HG03025 (cell line): Measurements from ENCODE around the gene VCAN.
"Not testable (repeated sequence)": the region's sequence is repeated elsewhere in the genome, so short reads cannot be mapped to it uniquely, and the experiment has no call there.

Source experiments
- ATAC-seq: cut with Tn5 transposase; IDR thresholded peaks from one replicate; pipeline ENCODE4 v1.9.1; 2021; ENCODE audit warnings: mild to moderate bottlenecking, moderate library complexity; ENCODE audit not compliant: unreplicated experiment, low FRiP score

Gene VCAN

DNA sequence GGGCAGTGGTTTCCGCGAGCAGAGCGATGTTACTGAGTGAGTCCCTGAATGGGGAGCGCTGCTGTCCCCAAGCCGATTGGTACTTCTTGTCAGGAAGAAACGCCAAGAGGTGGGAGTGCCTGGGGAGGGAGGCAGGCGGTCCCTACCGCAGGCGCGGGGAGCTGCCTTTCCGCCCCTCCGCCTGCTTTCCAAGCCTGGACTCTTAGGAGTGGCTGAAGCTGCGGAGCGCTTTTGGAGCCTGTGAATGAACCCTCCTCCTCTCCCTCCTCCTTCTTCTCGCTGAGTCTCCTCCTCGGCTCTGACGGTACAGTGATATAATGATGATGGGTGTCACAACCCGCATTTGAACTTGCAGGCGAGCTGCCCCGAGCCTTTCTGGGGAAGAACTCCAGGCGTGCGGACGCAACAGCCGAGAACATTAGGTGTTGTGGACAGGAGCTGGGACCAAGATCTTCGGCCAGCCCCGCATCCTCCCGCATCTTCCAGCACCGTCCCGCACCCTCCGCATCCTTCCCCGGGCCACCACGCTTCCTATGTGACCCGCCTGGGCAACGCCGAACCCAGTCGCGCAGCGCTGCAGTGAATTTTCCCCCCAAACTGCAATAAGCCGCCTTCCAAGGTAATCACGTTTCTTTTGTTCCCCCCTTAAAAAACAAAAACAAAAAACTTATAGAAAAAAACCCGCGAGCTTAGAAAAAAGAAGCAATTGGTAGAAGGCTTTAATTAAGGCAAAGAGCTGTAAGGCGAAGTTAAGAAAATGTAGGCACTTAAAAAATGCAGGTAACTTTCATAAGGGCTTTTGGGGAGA lies at the start of gene VCAN:
VCAN (plus strand) TSS at position 340 of the 808 bp plus-strand sequence. CDS start 11,775 bp downstream, outside the sequence.
- no peak for ATAC-seq

GRCh38 chr5:83422284-83422683 lies 49.3 kb upstream of the VCAN start:
- ATAC-seq, result no peak

DNA sequence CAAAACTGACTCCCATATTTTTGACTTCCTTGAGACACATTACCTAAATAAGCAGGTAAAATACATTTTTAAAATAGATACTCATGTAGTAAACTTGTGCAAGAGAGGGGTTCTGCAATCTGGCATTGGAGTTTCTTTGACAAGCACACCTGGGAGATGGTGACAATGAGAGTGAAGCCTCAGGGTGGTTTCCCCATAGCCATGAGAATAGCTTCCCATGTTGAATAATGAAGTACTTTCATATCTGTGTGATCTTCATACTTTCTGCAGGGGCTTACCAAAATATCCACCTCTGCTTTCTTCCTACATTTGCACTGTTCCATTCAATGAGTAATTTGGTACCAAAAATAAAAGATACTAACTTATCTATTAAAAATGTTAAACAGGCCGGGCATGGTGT lies 44.7 kb upstream of the VCAN start:
- ATAC-seq, result no peak

DNA sequence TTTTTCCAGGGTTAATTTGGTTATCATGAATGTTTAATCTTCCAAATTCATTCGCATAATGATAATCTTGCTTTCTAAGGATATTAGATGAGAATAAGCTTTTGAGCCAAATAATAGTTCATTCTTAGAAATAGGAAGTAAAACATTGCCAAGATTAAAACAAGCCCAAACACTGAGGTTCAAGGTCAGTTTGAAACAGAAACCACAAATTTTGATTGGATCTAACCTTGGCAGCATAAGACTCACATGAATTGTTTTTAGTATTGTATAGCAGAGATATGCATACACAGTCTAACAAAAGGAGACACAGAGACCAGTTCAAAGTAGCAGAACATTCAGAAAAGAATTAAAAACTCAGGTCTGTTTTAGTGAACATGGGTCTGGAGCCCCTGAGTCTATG lies 43.4 kb upstream of the VCAN start:
- no peak for ATAC-seq

DNA sequence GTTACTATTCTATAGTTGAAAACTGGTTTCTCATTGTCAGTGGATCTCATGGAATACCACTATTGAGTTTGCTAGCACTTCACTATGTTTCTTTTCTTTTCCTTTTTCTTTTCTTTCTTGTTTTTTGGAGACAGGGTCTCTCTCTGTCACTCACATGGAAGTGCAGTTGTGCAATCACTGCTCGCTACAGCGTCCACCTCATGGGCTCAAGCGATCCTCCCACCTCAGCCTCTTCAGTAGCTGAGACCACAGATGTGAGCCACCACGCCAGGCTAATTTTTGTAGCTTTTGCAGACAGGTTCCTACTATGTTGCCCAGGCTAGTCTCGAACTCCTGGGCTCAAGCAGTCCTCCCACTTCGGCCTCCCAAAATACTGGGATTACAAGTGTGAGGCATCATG lies 42.7 kb upstream of the VCAN start:
- no peak for ATAC-seq

GRCh38 chr5:83430130-83431010 lies 41.2 kb upstream of the VCAN start:
- ATAC-seq, result no peak

GRCh38 chr5:83433891-83434290 lies 37.7 kb upstream of the VCAN start:
- ATAC-seq, result no peak

DNA sequence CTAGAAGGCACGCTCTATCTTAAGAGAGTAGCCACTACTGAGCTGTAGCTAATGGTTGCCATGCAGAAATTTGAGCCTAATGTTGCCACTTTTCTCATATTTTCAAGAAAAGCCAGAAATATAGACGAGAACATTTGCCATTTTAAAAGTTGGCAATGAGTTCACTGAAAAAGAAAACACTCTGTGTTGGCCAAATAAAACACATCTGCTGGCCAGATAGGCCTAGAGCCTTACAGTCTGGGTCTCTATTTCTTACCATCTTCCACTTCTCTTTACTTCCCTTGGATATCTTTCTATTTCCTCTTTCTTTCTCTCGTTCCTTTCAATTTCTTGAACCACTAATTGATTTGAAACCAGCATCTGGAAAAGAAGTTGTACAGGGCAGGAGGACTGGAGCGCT lies 36.6 kb upstream of the VCAN start:
- no peak for ATAC-seq

DNA sequence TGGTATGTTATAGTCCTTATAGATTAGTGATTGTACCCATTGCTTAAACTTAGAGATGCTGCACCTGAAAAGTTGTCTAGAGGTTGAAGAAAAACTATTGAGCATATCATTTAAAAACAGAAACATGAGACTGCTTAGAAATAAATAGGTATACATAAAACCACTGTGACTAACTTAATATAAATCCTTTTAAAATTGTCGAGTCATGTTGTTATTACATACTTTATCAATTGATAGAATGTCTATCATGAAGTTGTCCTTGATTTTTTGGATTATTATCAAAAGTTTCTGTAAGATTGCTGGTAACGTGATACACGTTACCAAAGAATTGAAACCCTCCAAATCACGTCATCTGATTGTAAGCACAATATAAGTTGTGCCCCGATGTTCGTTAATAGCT lies 35.3 kb upstream of the VCAN start:
- ATAC-seq, result no peak

DNA sequence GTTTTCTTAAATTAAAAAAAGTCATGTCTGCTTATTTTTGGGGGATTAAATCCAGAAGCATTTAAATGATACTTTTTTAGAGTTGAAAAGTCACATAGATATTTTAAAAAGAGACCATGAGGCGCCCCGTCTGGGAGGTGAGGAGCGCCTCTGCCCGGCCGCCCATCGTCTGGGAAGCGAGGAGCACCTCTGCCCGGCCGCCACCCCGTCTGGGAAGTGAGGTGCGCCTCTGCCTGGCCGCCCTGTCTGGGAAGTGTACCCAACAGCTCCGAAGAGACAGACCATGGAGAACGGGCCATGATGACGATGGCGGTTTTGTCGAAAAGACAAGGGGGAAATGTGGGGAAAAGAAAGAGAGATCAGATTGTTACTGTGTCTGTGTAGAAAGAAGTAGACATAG lies 33.8 kb upstream of the VCAN start:
- ATAC-seq, result not testable (repeated sequence)

GRCh38 chr5:83440826-83441225 lies 30.7 kb upstream of the VCAN start:
- ATAC-seq, result no peak

DNA sequence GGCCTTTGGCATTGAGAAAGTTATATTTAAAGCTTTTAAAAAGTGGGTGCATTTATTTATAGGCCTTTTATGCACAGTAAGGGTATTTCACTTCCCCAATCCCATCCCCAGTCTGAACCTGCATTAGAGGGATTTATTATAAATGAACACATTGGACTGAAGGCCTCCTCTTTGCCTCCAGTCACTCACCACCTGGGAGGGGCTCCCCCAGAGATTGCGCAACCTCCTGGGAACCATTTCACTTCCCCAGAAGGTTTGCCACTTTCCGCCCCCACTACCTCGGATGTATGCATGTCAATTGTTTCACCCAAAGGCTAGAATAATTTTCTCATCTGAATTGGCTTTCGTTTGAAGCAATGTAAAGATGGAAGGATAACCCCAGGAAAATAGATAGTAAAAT lies 29.8 kb upstream of the VCAN start:
- ATAC-seq, result peak; percentile 77

DNA sequence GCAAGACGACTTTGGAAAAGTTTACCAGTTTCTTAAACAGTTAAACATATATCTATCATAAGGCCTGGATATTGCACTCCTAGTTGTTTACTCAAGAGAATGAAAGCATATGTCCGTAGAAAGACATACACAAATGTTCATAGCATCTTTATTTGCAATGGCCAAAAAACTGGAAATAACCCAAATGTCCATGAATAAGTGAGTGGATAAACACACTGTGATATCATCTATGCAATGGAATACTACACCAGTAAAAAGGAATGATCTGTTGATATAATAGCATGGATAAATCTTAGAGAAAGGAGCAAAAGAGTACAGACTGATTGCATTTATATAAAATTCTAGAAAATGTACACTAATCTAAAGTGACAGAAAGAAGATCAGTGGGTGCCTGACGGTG lies 28.0 kb upstream of the VCAN start:
- no peak for ATAC-seq

GRCh38 chr5:83444445-83444844 lies 27.1 kb upstream of the VCAN start:
- ATAC-seq, result no peak

DNA sequence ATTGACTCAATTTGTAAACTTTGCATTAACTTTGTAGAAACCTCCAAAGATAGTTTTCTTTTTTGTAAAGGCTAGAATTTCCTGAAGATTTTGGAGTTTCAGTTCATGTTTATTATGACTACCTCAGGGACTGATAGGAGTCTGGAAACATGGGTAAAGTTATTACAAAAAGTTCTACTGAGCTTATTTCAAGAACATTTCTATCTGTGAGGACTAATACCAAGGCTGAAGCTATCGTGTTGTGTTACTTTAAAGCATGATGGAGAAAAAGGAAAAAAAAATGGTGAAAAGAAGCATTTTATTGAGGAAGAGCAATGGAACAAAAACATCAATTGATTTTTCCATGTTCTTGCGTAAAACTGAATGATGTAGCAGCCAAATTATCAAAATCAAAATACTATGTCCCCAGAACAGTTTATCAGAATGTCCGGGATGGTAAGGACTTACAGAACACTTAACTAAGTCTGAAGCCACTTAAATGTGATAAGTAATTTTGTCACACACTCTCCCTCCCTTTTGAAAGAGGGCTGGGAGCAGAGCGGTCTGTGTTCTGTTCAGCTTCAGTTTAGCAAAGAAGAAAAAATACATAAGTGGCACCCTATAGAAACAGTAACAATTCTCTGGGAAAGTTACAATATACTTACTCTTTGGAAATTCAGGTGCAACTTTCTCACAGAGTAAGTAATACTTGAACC lies 25.1 kb upstream of the VCAN start:
- no peak for ATAC-seq

DNA sequence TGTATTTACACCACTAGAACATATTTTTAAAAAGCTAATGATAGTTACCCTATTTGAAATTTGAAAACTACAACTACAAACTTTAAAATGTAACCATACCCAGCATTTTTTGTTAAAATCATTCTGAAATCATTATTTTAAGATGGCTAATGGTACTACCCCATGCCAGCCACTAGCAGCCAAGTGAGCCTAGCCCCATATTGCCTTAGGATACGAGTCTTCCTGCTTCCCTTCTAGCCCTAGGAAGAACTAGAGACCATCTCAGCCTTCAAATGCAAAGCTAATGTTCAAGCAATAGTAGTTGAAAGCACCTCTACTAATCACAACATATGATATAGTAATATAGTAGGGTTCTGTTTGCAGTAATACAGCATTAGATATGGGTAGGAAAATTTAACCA lies 24.0 kb upstream of the VCAN start:
- ATAC-seq, result no peak

DNA sequence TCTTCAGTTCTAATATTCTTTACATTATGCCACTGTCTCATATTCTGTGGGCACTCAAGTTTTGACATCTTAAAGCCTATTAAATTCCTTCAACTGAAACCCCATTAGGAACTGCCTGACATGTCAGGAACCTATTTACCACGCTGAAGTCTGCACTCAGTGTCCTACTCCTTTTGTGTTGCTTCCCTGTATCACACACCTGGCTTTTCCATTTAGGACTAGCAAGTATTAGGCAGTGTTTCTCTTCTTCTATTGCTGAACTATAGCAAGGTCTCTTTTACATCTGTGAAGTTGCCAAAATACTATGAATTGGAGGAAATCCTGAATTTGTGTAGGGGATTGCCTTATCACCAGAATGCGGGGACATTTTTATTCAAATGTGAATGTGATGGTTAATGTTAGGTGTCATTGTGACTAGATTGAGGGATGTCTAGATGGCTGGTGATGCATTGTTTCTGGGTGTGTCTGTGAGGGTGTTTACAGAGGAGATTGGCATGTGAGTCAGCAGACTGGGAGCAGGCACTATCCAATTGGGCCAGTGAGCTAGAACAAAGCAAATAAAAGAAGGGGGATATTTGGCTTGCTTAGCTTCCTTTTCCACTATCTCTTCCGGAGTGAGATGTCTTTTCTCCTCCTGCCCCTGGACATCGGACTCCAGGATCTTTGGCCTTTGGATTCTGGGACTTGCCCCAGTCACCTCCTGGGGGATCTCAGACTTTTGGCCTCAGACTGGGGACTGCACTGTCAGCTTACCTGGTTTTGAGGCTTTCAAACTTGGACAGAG lies 21.2 kb upstream of the VCAN start:
- no peak for ATAC-seq

- no peak for ATAC-seq
Measured at GRCh38 chr5:83450967-83451248, 20.6 kb upstream of the VCAN start.

DNA sequence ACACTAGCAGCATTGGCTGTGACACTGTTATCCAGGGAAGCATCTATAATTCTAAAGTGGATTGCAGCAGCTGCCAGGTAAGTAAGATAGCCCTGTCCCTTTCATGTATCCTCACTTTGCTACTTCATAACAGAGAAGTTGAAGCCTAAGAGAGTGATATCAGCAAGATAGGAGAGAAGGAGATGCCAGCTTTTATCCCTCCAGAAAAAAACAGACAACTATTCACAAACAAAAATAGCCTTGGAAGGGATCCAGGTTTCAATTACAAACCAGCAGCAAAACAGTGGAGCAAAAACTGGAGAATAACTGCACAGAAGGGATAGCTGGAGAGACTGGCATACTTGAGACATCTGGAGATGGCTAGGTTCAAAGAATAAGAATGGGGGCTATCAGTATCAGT lies 19.6 kb upstream of the VCAN start:
- no peak for ATAC-seq

DNA sequence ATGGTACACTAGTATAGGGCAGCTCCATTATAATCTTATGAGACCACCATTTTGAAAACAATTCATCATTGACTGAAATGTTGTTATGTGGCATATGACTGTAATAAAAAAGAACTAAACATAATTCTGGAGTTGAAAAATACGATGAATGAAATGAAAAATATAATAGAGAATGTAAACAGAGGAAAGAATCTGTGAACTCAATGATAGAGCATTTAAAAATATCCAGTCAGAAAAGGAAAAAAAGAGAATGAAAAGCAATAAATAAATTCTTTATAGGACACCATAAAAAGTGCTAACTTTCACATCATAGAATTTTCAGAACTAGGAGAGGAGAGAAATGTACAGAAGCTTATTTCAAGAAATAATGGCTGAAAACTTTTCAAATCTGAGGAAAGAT lies 17.6 kb upstream of the VCAN start:
- ATAC-seq, result no peak

DNA sequence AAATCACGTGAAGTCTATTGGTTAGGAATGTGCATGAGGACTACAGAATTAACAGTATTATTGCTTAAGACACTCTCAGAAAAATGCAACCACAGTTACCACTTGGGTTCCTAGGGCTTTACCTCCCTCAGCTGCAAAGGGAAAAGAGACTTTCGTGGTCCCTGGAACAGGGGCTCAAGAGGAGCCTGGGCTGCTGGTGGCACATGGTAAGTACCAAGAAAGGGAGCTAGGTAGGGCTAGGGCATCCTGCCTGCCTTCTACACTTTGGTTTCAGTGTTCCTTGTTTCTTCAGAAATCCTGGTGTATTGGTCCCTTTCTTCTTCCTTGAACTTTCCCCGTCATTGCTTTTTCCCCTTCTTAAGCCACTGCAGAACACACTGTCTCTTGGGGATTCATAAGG lies 7.3 kb upstream of the VCAN start:
- no peak for ATAC-seq
